Measurements from ENCODE around the gene NUBPL.

NUBPL gene

DNA sequence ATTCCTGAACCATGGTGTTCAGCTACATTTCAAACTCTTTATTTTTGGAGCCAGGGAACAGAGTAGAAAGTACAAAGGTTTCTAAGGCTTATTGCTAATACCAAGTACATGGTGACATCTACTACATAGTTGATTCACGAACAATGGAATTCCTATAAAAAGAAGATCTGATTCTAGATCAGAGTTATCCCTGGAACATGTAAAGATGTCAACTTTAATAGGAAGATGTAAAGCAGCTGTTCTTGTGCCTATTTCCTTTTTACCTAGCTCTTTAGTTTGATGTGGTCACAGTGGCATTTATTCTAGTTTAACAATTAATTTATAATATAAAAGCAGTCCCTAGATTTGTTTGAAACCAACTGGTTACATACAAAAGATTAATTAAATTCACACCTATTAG, 99.5 kb downstream of the NUBPL start:
- TF ChIP-seq, protein P1, sequence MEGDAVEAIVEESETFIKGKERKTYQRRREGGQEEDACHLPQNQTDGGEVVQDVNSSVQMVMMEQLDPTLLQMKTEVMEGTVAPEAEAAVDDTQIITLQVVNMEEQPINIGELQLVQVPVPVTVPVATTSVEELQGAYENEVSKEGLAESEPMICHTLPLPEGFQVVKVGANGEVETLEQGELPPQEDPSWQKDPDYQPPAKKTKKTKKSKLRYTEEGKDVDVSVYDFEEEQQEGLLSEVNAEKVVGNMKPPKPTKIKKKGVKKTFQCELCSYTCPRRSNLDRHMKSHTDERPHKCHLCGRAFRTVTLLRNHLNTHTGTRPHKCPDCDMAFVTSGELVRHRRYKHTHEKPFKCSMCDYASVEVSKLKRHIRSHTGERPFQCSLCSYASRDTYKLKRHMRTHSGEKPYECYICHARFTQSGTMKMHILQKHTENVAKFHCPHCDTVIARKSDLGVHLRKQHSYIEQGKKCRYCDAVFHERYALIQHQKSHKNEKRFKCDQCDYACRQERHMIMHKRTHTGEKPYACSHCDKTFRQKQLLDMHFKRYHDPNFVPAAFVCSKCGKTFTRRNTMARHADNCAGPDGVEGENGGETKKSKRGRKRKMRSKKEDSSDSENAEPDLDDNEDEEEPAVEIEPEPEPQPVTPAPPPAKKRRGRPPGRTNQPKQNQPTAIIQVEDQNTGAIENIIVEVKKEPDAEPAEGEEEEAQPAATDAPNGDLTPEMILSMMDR (IDR thresholded peaks at IDR 0.05; ENCODE audit: low read depth, low read length, missing control alignments): no peak
- H3K4me3 ChIP-seq (ENCODE audit: low read depth, low read length): no peak overlapping the region
- DNase-seq (ENCODE audit: low read depth): no peak

DNA sequence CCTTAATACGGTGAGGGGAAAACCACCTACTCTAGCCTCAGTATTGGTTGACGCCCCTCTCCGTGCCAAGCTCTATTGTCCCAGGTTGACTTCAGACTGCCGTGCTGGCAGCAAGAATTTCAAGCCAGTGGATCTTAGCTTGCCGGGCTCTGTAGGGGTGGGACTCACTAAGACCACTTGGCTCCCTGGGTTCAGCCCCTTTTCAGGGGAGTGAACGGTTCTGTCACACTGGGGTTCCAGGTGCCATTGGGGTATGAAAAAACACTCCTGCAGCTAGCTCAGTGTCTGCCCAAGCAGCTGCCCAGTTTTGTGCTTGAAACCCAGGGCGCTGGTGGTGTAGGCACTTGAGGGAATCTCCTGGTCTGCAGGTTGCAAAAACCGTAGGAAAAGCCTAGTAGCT, 107.1 kb downstream of the NUBPL start:
- H3K4me3 ChIP-seq (ENCODE audit: low read depth, low read length): no peak overlapping the region
- no peak for DNase-seq (ENCODE audit: low read depth)
- TF ChIP-seq, protein P1 (IDR thresholded peaks at IDR 0.05; ENCODE audit: low read depth, low read length, missing control alignments): no peak

DNA sequence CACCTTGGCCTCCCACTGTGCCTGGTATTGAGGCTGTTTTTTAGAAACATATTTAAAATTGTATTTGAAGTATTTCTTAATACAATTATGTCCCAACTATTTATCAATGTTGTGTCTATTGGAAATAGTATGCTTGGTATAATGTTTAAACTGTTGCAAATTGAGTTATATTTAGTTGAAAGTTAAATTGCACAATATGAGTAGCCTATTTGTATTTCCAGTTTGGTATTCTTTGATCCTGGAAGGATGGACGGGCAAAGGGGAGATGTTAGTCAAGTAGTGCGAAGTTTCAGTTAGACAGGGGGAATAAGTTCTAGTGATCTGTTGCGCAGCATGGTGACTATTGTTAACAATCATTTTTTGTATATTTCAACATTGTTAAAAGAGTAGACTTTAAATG, 111.5 kb downstream of the NUBPL start:
- H3K4me3 ChIP-seq (ENCODE audit: low read depth, low read length): no peak overlapping the region
- DNase-seq (ENCODE audit: low read depth): no peak
- TF ChIP-seq, protein P1 (IDR thresholded peaks at IDR 0.05; ENCODE audit: low read depth, low read length, missing control alignments): no peak

DNA sequence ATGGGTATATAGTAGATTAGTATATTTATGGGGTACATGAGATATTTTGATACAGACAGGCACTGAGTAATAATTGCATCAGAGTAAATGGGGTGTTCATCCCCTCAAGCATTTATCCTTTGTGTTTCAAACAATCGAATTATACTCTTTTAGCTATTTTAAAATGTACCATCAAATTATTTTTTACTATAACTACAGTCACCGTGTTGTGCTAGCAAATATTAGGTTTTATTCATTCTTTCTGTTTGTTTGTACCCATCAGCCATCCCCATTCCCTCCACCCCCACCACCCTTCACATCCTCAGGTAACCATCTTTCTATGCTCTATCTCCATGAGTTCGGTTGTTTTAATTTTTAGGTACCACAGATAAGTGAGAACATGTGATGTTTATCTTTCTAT, 115.8 kb downstream of the NUBPL start:
- DNase-seq (ENCODE audit: low read depth): no peak
- TF ChIP-seq, protein P1 (IDR thresholded peaks at IDR 0.05; ENCODE audit: low read depth, low read length, missing control alignments): no peak

DNA sequence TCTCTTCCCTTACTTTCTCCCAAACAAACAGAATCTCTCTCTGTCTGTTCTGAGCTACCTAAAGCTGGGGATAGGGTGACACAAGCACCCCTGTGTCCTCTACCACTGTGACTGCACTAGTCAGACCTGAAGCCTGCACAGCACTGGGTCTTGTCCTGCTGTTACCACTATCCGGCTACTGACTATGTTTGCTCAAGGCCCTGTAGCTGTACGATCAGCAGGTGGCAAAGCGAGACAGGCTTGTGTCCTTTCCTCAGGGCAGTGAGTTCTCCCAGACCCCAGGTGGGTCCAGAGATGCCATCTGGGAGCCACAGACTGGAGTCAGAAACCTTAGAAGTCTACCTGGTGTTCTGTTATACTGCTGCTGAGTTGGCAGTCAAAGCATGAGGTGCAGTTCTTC, 116.4 kb downstream of the NUBPL start:
- TF ChIP-seq, protein P1 (IDR thresholded peaks at IDR 0.05; ENCODE audit: low read depth, low read length, missing control alignments): no peak
- DNase-seq (ENCODE audit: low read depth): no peak
- no peak overlapping the region for H3K4me3 ChIP-seq (ENCODE audit: low read depth, low read length)

More for the DNA sequence above, 115.8 kb downstream of the NUBPL start:
- no peak overlapping the region for H3K4me3 ChIP-seq (ENCODE audit: low read depth, low read length)

DNA sequence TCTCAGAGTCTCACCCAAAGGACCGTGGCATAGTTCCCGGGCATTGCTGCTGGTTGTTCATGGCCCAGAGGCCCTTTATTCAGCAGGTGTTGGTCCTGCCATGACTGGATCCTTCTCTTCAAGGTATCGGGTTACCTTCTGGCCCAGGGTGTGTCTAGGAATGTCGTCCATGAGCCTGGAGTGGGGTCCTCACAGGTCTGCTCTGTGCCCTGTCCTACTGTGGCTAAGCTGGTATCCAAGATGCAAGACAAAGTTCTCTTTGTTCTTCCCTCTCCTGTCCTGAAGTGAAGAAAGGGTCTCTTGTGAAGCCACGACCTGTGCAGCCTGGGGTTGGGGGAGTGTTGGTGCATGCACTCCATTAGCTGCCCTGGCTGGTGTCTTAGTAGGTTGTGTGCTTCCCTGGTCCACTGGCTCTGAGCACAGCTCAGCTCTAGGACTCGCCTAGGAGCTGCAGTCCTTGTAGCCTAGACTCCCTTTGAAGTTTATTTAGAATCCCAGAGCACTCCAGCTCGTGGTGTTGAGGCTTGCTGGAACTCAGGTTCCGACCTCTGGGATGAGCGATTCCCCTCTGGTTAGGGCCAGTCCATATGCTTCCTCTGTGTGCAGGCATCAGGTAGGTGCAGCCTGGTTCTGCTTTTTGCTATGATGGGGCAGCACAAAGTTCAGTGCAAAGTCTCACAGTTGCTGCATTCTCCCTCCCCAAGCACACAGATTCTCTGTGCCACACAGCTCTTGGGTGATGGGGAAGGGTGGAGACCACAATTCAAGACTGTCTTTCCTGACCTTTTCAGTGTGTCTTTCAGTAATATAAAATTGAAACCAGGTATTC, 117.4 kb downstream of the NUBPL start:
- TF ChIP-seq, protein P1 (IDR thresholded peaks at IDR 0.05; ENCODE audit: low read depth, low read length, missing control alignments): no peak
- no peak for DNase-seq (ENCODE audit: low read depth)
- no peak overlapping the region for H3K4me3 ChIP-seq (ENCODE audit: low read depth, low read length)

DNA sequence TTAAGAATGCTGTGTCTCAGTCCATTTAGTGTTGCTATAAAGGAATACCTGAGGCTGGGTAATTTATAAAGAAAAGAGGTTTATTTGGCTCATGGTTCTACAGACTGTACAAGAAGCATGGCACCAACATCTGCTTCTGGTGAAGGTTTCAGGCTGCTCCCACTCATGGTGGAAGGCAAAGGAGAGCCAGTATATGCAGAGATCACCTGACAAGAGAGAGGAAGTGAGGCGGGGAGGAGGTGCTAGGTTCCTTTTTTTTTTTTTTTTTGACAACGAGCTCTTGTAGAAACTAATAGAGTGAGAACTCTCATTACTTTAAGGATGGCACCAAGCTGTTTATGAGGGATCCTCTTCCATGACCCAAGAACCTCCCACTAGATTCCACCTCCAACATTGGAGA, 121.6 kb downstream of the NUBPL start:
- no peak for DNase-seq (ENCODE audit: low read depth)
- TF ChIP-seq, protein P1 (IDR thresholded peaks at IDR 0.05; ENCODE audit: low read depth, low read length, missing control alignments): no peak

More for the DNA sequence above, 121.6 kb downstream of the NUBPL start:
- H3K4me3 ChIP-seq (ENCODE audit: low read depth, low read length): no peak overlapping the region
